Ishikawa (cell line): ENCODE results near the gene MAT2A.

Experiments
- CEBPB ChIP-seq: IDR thresholded peaks from 2 replicates; pipeline ENCODE4 v1.6.1; 2012
- EGR1 ChIP-seq: IDR thresholded peaks from 2 replicates; pipeline ENCODE4 v1.6.1; 2012
- EP300 ChIP-seq: IDR thresholded peaks from 2 replicates; pipeline ENCODE4 v1.6.1; 2012; ENCODE audit warnings: borderline replicate concordance
- FOXM1 ChIP-seq: IDR thresholded peaks from 2 replicates; pipeline ENCODE4 v1.6.1; 2012; ENCODE audit warnings: low read depth, borderline replicate concordance
- NFIC ChIP-seq: IDR thresholded peaks from 2 replicates; pipeline ENCODE4 v1.6.1; 2012
- RAD21 ChIP-seq: IDR thresholded peaks from 2 replicates; pipeline ENCODE4 v1.6.1; 2012; ENCODE audit warnings: low read depth
- TAF1 ChIP-seq: IDR thresholded peaks from 2 replicates; pipeline ENCODE4 v1.6.1; 2012; ENCODE audit warnings: low read depth, mild to moderate bottlenecking
- TEAD4 ChIP-seq: IDR thresholded peaks from 2 replicates; pipeline ENCODE4 v1.6.1; 2012
- YY1 ChIP-seq: IDR thresholded peaks from 2 replicates; pipeline ENCODE4 v1.6.1; 2012; ENCODE audit warnings: low read depth
- ZBTB7A ChIP-seq: IDR thresholded peaks from 2 replicates; pipeline ENCODE4 v1.6.1; 2012; ENCODE audit warnings: low read depth
- TF ChIP-seq, protein P1 (sequence below): IDR thresholded peaks from 2 replicates; pipeline ENCODE4 v1.6.1; 2012; ENCODE audit warnings: low read depth, mild to moderate bottlenecking
- TF ChIP-seq, protein P2 (sequence below): IDR thresholded peaks from 2 replicates; pipeline ENCODE4 v1.6.1; 2012
- TF ChIP-seq, protein P3 (sequence below): IDR thresholded peaks from 2 replicates; pipeline ENCODE4 v1.6.1; 2012

- TF ChIP-seq TAF1 (no peak), CEBPB (no peak), ZBTB7A (no peak), YY1 (no peak), RAD21 (no peak), EGR1 (no peak), FOXM1 (no peak), TEAD4 (no peak), EP300 (no peak), NFIC (no peak)
- TF ChIP-seq, protein P1, sequence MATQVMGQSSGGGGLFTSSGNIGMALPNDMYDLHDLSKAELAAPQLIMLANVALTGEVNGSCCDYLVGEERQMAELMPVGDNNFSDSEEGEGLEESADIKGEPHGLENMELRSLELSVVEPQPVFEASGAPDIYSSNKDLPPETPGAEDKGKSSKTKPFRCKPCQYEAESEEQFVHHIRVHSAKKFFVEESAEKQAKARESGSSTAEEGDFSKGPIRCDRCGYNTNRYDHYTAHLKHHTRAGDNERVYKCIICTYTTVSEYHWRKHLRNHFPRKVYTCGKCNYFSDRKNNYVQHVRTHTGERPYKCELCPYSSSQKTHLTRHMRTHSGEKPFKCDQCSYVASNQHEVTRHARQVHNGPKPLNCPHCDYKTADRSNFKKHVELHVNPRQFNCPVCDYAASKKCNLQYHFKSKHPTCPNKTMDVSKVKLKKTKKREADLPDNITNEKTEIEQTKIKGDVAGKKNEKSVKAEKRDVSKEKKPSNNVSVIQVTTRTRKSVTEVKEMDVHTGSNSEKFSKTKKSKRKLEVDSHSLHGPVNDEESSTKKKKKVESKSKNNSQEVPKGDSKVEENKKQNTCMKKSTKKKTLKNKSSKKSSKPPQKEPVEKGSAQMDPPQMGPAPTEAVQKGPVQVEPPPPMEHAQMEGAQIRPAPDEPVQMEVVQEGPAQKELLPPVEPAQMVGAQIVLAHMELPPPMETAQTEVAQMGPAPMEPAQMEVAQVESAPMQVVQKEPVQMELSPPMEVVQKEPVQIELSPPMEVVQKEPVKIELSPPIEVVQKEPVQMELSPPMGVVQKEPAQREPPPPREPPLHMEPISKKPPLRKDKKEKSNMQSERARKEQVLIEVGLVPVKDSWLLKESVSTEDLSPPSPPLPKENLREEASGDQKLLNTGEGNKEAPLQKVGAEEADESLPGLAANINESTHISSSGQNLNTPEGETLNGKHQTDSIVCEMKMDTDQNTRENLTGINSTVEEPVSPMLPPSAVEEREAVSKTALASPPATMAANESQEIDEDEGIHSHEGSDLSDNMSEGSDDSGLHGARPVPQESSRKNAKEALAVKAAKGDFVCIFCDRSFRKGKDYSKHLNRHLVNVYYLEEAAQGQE, result no peak
- TF ChIP-seq, protein P2, sequence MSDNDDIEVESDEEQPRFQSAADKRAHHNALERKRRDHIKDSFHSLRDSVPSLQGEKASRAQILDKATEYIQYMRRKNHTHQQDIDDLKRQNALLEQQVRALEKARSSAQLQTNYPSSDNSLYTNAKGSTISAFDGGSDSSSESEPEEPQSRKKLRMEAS, result no peak
- TF ChIP-seq, protein P3, sequence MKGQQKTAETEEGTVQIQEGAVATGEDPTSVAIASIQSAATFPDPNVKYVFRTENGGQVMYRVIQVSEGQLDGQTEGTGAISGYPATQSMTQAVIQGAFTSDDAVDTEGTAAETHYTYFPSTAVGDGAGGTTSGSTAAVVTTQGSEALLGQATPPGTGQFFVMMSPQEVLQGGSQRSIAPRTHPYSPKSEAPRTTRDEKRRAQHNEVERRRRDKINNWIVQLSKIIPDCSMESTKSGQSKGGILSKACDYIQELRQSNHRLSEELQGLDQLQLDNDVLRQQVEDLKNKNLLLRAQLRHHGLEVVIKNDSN, result no peak
Measured at GRCh38 chr2:85506768-85507181, 32.2 kb upstream of the MAT2A start.
